HuH-7.5 (cell line): ENCODE results near the gene CFAP157.
"Not testable (repeated sequence)": the region's sequence is repeated elsewhere in the genome, so short reads cannot be mapped to it uniquely, and the experiment has no call there.

Experiments
- DNase-seq: peaks from one replicate; pipeline ENCODE4 v3.0.0; 2011; ENCODE audit warnings: low spot score

CFAP157 gene

DNA sequence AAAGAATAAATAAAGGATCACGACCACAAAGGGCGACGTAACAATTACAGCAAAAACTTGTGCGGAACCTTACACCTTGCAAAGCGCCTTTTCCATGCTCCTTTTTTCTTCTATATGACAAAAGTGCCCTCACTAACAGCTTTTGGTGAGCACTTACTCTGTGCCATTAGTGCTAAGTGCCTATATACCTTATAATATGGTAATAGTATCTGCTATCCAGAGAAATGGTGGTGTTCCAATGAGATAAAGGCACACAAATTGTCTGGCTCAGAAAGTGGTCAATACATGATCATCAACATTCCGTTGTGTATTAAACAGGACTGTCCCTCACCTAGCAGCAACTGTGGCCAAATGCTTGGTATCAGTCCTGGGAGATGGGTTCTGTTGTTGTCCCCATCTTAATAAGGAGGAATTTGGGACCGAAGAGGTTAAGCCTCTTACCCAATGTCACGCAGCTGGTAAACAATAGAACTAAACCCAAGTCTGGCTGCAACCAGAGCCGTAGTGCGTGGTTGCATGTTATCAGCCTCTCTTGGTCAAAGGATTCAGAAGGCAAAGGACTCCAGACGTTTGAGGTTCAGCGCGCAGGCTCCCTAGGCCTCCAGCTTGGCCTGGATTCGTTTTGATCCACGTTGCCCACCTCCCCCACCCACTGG, 28.9 kb downstream of the CFAP157 start:
- no peak for DNase-seq

DNA sequence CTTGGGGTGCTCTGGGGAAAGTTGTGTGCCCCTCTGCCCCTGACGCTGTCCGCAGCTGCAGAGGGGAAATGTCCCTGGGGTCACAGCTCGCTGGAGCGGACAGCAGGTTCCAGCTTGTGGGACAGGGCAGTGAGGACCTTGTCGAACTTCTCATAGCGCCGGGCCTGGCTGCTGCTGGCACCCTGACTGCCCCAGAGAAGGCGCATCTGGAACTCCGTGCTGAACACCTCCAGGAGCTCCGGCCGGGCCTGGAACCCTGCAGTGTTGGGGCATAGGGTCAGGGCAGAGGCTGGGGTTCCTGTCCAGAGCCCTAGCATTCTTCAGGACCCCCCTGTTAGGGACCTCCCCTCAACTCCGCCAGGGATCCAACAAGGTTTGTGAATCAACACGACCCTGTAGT, 31.9 kb downstream of the CFAP157 start:
- no peak for DNase-seq

- DNase-seq: no peak
These were observed 33.0 kb downstream of the CFAP157 start for GRCh38 chr9:127739614-127740330.

DNA sequence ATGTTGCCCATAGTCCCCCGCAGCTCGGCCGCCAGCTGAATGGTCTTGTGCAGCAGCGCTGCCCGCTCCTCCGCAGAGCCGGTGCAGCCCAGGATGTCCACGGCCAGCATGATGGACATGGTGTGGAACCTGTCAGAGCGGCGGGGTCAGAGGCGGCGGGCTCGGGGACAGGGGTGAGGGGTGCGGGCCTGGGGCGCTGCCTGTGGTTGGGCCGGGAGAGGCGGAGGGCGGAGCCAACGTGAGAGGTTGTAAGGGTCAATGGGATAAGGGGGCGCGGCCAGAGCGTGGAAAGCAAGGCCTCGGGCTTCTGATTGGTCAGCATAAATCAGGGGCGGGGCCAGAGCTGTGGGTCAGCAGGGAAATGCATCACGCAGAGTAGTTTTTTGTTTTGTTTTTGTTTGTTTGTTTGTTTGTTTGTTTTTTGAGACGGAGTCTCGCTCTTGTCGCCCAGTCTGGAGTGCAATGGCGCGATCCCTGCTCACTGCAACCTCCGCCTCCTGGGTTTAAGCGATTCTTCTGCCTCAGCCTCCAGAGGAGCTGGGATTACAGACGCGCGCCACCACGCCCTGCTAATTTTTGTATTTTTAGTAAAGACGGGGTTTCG, 35.1 kb downstream of the CFAP157 start:
- DNase-seq: peak; percentile 91

DNA sequence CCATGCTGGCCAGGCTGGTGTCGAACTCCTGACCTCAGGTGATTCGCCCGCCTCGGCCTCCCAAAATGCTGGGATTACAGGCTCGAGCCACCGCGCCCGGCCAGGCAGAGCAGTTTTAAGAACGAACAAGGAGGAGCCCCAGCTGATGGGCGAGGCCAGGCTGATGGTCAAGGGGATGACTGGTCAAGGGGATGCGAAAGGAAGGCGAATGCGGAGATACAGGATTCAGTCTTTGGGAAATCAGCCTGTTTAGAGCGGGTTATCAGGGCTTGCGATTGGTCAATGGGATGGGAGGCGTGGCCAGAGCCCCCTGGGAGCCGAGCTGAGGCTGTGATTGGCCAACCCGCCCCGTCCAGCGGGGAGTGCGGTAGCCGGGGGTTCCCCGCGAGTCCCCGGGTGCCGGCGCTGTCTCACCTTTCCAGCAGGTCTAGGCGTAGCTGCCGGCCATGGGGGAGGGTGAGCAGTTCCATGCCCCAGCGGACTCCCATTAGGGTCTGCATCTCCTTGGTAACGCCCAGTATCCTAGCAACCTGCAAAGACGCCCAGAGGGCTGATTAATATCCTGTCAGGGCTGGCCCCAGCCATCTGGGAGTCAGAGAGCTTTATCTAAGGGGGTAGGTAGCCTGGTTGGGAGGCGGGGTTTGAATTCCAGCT, 35.8 kb downstream of the CFAP157 start:
- peak; percentile 88 for DNase-seq

GRCh38 chr9:127744398-127745110, 37.8 kb downstream of the CFAP157 start:
- DNase-seq: no peak

GRCh38 chr9:127746959-127747569, 40.3 kb downstream of the CFAP157 start:
- no peak for DNase-seq

- DNase-seq: no peak
These were observed 42.5 kb downstream of the CFAP157 start for GRCh38 chr9:127749090-127749787.

GRCh38 chr9:127751269-127752054, 44.7 kb downstream of the CFAP157 start:
- peak; percentile 72 for DNase-seq

DNA sequence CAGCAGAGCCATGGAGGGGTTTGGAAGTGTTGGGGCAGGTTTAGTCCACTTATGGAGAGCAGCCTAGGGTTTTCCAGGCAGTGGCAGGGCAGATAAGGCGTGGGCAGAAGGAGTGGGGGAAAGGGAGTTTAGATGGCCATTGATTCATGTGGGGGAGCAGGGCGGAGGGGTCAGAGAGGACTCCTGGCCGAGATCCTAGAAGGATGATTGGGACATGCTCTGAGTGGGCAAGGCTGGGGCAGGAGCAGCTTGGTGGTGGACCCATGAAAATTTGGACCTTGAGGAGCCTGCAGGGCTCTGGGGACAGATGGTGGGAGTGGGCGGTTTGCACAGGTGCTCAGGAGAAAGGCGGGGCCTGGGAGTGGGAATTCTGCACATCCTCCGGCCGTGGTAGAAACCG, 46.4 kb downstream of the CFAP157 start:
- DNase-seq: no peak

GRCh38 chr9:127753622-127754021, 46.8 kb downstream of the CFAP157 start:
- no peak for DNase-seq

DNA sequence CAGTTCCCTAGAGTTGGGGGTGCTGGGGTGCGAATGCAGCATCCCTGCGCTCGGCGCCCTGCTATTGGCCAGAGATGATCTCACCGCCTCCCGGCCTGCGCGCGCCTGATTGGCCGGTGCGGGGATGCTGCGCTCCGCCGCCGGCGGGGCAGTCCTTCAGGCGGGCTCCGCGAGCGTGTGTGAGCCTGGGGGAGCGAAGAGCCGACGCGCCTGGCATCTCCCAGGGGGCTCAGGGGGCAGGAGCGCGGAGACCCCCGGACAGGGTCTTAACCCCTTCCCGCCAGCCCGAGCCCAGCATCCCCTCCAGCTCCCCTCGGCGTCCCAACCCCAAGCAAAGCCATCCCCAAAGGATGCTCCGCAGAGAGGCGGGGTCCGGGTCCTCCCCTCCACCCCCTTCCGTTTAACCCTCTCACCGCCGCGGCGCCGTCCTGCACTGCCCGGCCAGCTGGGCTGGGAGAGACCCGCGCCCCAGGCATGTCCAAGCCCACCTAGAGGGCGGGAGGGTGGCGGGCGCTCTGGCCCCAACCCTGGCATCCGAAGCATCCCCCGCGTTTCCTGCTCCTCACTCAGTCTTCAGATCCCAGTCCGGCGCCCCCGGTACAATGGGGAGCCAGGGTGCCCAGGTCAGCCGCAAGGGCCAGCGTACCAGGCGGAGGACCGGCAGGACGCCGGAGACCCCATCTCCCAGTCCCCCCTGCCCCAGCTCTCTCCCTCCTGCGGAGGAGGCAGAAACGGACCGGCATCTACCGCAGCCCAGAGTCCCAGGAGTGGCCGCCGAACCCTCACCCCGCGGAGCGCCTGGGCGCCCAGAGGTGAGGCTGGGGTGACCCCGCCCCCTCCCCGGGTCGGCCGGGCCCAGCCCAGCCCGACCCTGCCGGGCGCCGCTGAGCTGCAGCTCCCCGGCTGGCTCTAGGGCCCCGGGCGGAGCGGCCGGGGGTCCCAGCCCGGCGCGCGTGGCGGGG, 47.6 kb downstream of the CFAP157 start:
- no peak for DNase-seq

GRCh38 chr9:127755061-127756060, 48.6 kb downstream of the CFAP157 start:
- no peak for DNase-seq

GRCh38 chr9:127756233-127756632, 49.4 kb downstream of the CFAP157 start:
- DNase-seq: no peak

DNA sequence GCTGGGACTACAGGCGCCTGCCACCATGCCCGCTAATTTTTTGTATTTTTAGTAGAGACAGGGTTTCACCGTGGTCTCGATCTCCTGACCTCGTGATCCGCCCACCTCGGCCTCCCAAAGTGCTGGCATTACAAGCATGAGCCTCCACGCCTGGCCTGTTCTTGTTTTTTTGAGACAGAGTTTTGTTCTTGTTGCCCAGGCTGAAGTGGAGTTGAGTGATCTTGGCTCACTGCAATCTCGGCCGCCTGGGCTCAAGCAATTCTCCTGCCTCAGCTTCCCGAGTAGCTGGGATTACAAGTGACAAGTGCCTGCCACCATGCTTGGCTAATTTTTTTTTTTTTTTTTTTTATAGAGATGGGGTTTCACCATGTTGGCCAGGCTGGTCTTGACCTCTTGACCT, 50.0 kb downstream of the CFAP157 start:
- not testable (repeated sequence) for DNase-seq

DNA sequence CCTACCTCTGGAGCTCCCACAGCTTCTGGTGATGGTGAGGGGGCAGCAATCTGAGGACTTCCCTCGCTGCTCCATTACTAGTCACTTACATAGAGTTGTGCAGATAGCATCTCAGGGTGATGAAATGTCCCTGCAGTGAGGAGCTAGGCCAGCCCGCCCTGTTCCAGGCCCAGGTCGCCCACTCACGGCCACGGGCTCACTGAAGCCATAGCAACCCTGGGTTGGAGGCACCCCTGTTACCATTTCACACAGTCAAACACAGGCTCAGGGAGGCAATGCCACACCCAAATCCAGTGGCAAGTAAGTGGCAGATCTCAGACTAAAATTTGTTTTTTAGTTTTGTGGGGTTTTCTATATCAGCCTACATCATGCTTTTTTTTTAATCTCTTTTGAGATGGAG, 52.1 kb downstream of the CFAP157 start:
- no peak for DNase-seq

- no peak for DNase-seq
These were observed 54.3 kb downstream of the CFAP157 start for GRCh38 chr9:127761061-127761460.

DNA sequence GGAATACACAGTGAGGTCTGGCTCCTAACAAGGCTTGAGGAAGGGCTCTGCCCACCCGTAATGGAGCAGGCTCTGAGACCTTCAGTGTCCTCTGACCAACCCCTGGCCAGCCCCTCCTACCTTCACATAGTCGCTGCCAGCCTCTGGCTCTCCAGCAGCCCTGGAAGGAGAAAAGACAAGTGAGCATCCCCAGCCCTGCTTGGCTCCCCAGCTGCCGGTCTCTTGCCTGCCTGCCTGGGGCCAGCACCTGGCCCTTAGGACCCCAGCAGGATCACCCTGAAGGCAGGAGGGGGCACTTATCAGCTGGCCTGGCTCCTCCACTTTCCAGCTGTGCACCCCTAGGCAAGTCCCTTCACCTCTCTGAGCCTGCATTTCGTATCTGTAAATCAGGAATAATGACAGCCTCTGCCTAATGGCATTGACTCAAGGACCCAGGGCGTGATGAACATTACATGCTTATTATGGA, 54.7 kb downstream of the CFAP157 start:
- DNase-seq: no peak
